COLO668 (cell line): Measurements from ENCODE around the gene PDX1.

Experiments
- DNase-seq: peaks from one replicate; lab custom pipeline; 2025; ENCODE audit not compliant: unreplicated experiment; lab: John Stamatoyannopoulos, UW

The PDX1 gene

GRCh38 chr13:27919934-27920676 lies at the start of gene PDX1:
PDX1 (plus strand) TSS chr13:27920000; CDS start chr13:27920139, 139 bp downstream.
- peak; percentile 99 for DNase-seq

- no peak for DNase-seq
Observed at GRCh38 chr13:27878274-27878673, 41.5 kb upstream of the PDX1 start.

- DNase-seq: no peak
Observed at GRCh38 chr13:27889471-27889870, 30.3 kb upstream of the PDX1 start.

GRCh38 chr13:27896726-27897125 lies 23.1 kb upstream of the PDX1 start:
- DNase-seq: no peak

- DNase-seq: no peak
Observed at GRCh38 chr13:27904719-27905118, 15.1 kb upstream of the PDX1 start.

GRCh38 chr13:27905650-27906049 lies 14.2 kb upstream of the PDX1 start:
- no peak for DNase-seq

- no peak for DNase-seq
Observed at GRCh38 chr13:27907121-27907787, 12.5 kb upstream of the PDX1 start.

- DNase-seq: no peak
Observed at GRCh38 chr13:27909378-27909777, 10.4 kb upstream of the PDX1 start.

- no peak for DNase-seq
Observed at GRCh38 chr13:27911521-27911920, 8.3 kb upstream of the PDX1 start.

- DNase-seq: no peak
Observed at GRCh38 chr13:27913160-27913559, 6.6 kb upstream of the PDX1 start.

- no peak for DNase-seq
Observed at GRCh38 chr13:27915301-27916207, 4.2 kb upstream of the PDX1 start.

- DNase-seq: no peak
Observed at GRCh38 chr13:27917121-27917947, 2.5 kb upstream of the PDX1 start.

- no peak for DNase-seq
Observed at GRCh38 chr13:27918041-27918917, 1.5 kb upstream of the PDX1 start.

GRCh38 chr13:27918918-27919658 lies 712 bp upstream of the PDX1 start:
- DNase-seq: no peak

GRCh38 chr13:27919659-27919933 lies 204 bp upstream of the PDX1 start:
- no peak for DNase-seq

- peak; percentile 84 for DNase-seq
Observed at GRCh38 chr13:27920677-27921420, 1.0 kb downstream of the PDX1 start.

GRCh38 chr13:27921421-27921960 lies 1.7 kb downstream of the PDX1 start:
- no peak for DNase-seq
